Stimulated activated CD4-positive, alpha-beta T cell treated with anti-CD3 and anti-CD28 coated beads, Interleukin-1b, Interleukin-23, amount 100 ng/mL, for 24 hours (primary cell): ENCODE measurements around the gene HUNK.
"Not testable (repeated sequence)": the region's sequence is repeated elsewhere in the genome, so short reads cannot be mapped to it uniquely, and the experiment has no call there.

ENCODE experiments used
- DNase-seq, 4 experiments: peaks; one replicate each; pipeline ENCODE4 v3.0.0-alpha.2; 2020; ENCODE audit warnings: low read depth in 4 of 4, low spot score in 1 of 4

Gene HUNK

GRCh38 chr21:31918250-31918775, 45.5 kb downstream of the HUNK start:
- no peak for DNase-seq

- DNase-seq: no peak
Measured at GRCh38 chr21:31920275-31920674, 47.5 kb downstream of the HUNK start.

- no peak for DNase-seq
Measured at GRCh38 chr21:31921079-31921478, 48.3 kb downstream of the HUNK start.

GRCh38 chr21:31922881-31923280, 50.1 kb downstream of the HUNK start:
- DNase-seq: no peak

GRCh38 chr21:31923756-31924155, 50.9 kb downstream of the HUNK start:
- DNase-seq: no peak

- DNase-seq: no peak
Measured at GRCh38 chr21:31924548-31924947, 51.7 kb downstream of the HUNK start.

- no peak for DNase-seq
Measured at GRCh38 chr21:31926498-31926897, 53.7 kb downstream of the HUNK start.

GRCh38 chr21:31927689-31928353, 55.0 kb downstream of the HUNK start:
- no peak for DNase-seq

GRCh38 chr21:31928656-31929055, 55.8 kb downstream of the HUNK start:
- no peak for DNase-seq

- DNase-seq: no peak
Measured at GRCh38 chr21:31929548-31929947, 56.7 kb downstream of the HUNK start.

- no peak for DNase-seq
Measured at GRCh38 chr21:31930001-31930400, 57.2 kb downstream of the HUNK start.

GRCh38 chr21:31931644-31932469, 59.0 kb downstream of the HUNK start:
- DNase-seq: no peak

GRCh38 chr21:31932470-31932764, 59.6 kb downstream of the HUNK start:
- DNase-seq: no peak

GRCh38 chr21:31937303-31937702, 64.5 kb downstream of the HUNK start:
- no peak for DNase-seq

GRCh38 chr21:31938330-31939301, 65.8 kb downstream of the HUNK start:
- DNase-seq: no peak

- DNase-seq: no peak
Measured at GRCh38 chr21:31941694-31942093, 68.9 kb downstream of the HUNK start.

GRCh38 chr21:31943561-31943960, 70.7 kb downstream of the HUNK start:
- no peak for DNase-seq

- no peak for DNase-seq
Measured at GRCh38 chr21:31945141-31945540, 72.3 kb downstream of the HUNK start.

- no peak for DNase-seq
Measured at GRCh38 chr21:31945546-31945945, 72.7 kb downstream of the HUNK start.

- DNase-seq: no peak
Measured at GRCh38 chr21:31946231-31946630, 73.4 kb downstream of the HUNK start.

GRCh38 chr21:31946876-31947550, 74.2 kb downstream of the HUNK start:
- DNase-seq: not testable (repeated sequence)
